ENCODE data around the gene ARPIN.
"Not testable (repeated sequence)": the region's sequence is repeated elsewhere in the genome, so short reads cannot be mapped to it uniquely, and the experiment has no call there.

ARPIN gene

GRCh38 chr15:89876396-89877082 is 36.2 kb downstream of the ARPIN start:
- no peak for DNase-seq

GRCh38 chr15:89875741-89876140 is 37.0 kb downstream of the ARPIN start:
- DNase-seq = no peak

GRCh38 chr15:89874926-89875564 is 37.7 kb downstream of the ARPIN start:
- DNase-seq = peak; percentile 65

GRCh38 chr15:89870688-89871288 is 42.0 kb downstream of the ARPIN start:
- no peak for DNase-seq

GRCh38 chr15:89870006-89870405 is 42.7 kb downstream of the ARPIN start:
- no peak for DNase-seq

- DNase-seq = not testable (repeated sequence)
Observed at GRCh38 chr15:89869490-89869889, 43.3 kb downstream of the ARPIN start.

GRCh38 chr15:89864958-89865739 is 47.6 kb downstream of the ARPIN start:
- no peak for DNase-seq

GRCh38 chr15:89863918-89864317 is 48.8 kb downstream of the ARPIN start:
- DNase-seq = no peak

- DNase-seq = no peak
Observed at GRCh38 chr15:89860891-89861290, 51.9 kb downstream of the ARPIN start.

GRCh38 chr15:89860431-89860830 is 52.3 kb downstream of the ARPIN start:
- no peak for DNase-seq

- DNase-seq = no peak
Observed at GRCh38 chr15:89858661-89859458, 53.9 kb downstream of the ARPIN start.

GRCh38 chr15:89857673-89858072 is 55.1 kb downstream of the ARPIN start:
- DNase-seq = no peak

GRCh38 chr15:89855948-89856347 is 56.8 kb downstream of the ARPIN start:
- no peak for DNase-seq

- DNase-seq = not testable (repeated sequence)
Observed at GRCh38 chr15:89854863-89855262, 57.9 kb downstream of the ARPIN start.

- no peak for DNase-seq
Observed at GRCh38 chr15:89852342-89852995, 60.3 kb downstream of the ARPIN start.

- no peak for DNase-seq
Observed at GRCh38 chr15:89851673-89852341, 60.9 kb downstream of the ARPIN start.

GRCh38 chr15:89848970-89849292 is 63.8 kb downstream of the ARPIN start:
- DNase-seq = no peak

- no peak for DNase-seq
Observed at GRCh38 chr15:89847101-89847500, 65.7 kb downstream of the ARPIN start.

- peak; percentile 90 for DNase-seq
Observed at GRCh38 chr15:89845305-89845893, 67.4 kb downstream of the ARPIN start.

All from HCEC 1CT (cell line).